Neural cell (in vitro differentiated cells): ENCODE data around the gene C22orf39. TPM values are rescaled to one million over a fixed set of nuclear protein-coding genes. Genes with fewer than 3 reads are reported as not detected.

ENCODE experiments used
- H2AFZ ChIP-seq: fragments of 200-600, 300-800 bp; sonication (generic), shearing (Covaris generic); 2 replicates; pipeline ENCODE4 v1.6.0; 2014; ENCODE audit warnings: low read depth, mild to moderate bottlenecking, antibody characterized with exemption, low read length, moderate library complexity
- H3F3A ChIP-seq: fragments of 200-600 bp; shearing (Covaris generic); 2 replicates; pipeline ENCODE4 v1.6.1; 2016; ENCODE audit warnings: mild to moderate bottlenecking, moderate library complexity, mixed read lengths, antibody characterized with exemption, low read length; ENCODE audit not compliant: insufficient read depth, poor library complexity, severe bottlenecking
- H3K27ac ChIP-seq: fragments of 200-600, 300-800 bp; sonication (generic), shearing (Covaris generic); 2 replicates; pipeline ENCODE4 v1.5.1; 2014; ENCODE audit warnings: mild to moderate bottlenecking, low read length, moderate library complexity
- H3K27me3 ChIP-seq: fragments of 300-800, 200-600 bp; sonication (generic), shearing (Covaris generic); 2 replicates; pipeline ENCODE4 v1.6.0; 2014; ENCODE audit warnings: mild to moderate bottlenecking, low read depth, low read length, moderate library complexity; ENCODE audit not compliant: insufficient read depth
- H3K36me3 ChIP-seq: fragments of 300-800, 200-600 bp; sonication (generic), shearing (Covaris generic); 2 replicates; pipeline ENCODE4 v1.5.1; 2014; ENCODE audit warnings: mild to moderate bottlenecking, antibody characterized with exemption, low read length, moderate library complexity; ENCODE audit not compliant: insufficient read depth
- H3K4me2 ChIP-seq: fragments of 300-800, 200-600 bp; sonication (generic), shearing (Covaris generic); 2 replicates; pipeline ENCODE4 v1.6.0; 2014; ENCODE audit warnings: mild to moderate bottlenecking, low read length
- H3K4me3 ChIP-seq: fragments of 300-800, 200-600 bp; sonication (generic), shearing (Covaris generic); 2 replicates; pipeline ENCODE4 v1.5.1; 2014; ENCODE audit warnings: mild to moderate bottlenecking, low read length, moderate library complexity
- H3K79me2 ChIP-seq: fragments of 200-600 bp; shearing (Covaris generic); replicated peaks from 2 replicates; pipeline ENCODE4 v1.6.0; 2014; ENCODE audit warnings: mild to moderate bottlenecking, low read length, moderate library complexity; ENCODE audit not compliant: insufficient read depth
- H3K9ac ChIP-seq: fragments of 300-800, 200-600 bp; sonication (generic), shearing (Covaris generic); 2 replicates; pipeline ENCODE4 v1.6.1; 2016; ENCODE audit warnings: mild to moderate bottlenecking, low read length, mixed read lengths
- H3K9me2 ChIP-seq: fragments of 200-600 bp; shearing (Covaris generic); 2 replicates; pipeline ENCODE4 v1.6.1; 2016; ENCODE audit warnings: mild to moderate bottlenecking, low read length, mixed read lengths; ENCODE audit not compliant: insufficient read depth
- H3K9me3 ChIP-seq: fragments of 200-600, 300-800 bp; sonication (generic), shearing (Covaris generic); 2 replicates; pipeline ENCODE4 v1.6.1; 2016; ENCODE audit warnings: mild to moderate bottlenecking, mixed run types, low read length, moderate library complexity, mixed read lengths
- H4K20me1 ChIP-seq: fragments of 200-600 bp; shearing (Covaris generic); 2 replicates; pipeline ENCODE4 v1.6.1; 2016; ENCODE audit warnings: mild to moderate bottlenecking, mixed run types; ENCODE audit not compliant: insufficient read depth
- EP300 ChIP-seq: fragments of 450-650 bp; conservative IDR thresholded peaks from 2 replicates; pipeline ENCODE4 v1.6.1; 2014; ENCODE audit warnings: antibody characterized with exemption, mild to moderate bottlenecking, moderate library complexity; ENCODE audit not compliant: poor library complexity, severe bottlenecking
- EZH2 ChIP-seq: fragments of 200-600, 300-800 bp; shearing (Covaris generic), sonication (generic); IDR thresholded peaks from 2 replicates; pipeline ENCODE4 v1.6.1; 2014; ENCODE audit warnings: antibody characterized with exemption, low read length, borderline replicate concordance, mild to moderate bottlenecking; ENCODE audit not compliant: insufficient read depth, poor library complexity, severe bottlenecking
- MXI1 ChIP-seq: fragments of 450-650 bp; conservative IDR thresholded peaks from 2 replicates; pipeline ENCODE4 v1.6.1; 2014; ENCODE audit warnings: antibody characterized with exemption, mild to moderate bottlenecking; ENCODE audit not compliant: poor library complexity, severe bottlenecking
- POLR2AphosphoS5 ChIP-seq: IDR thresholded peaks from 2 replicates; pipeline ENCODE4 v1.6.1; 2012
- RAD21 ChIP-seq: fragments of 450-650 bp; conservative IDR thresholded peaks from 2 replicates; pipeline ENCODE4 v1.6.1; 2014; ENCODE audit warnings: antibody characterized with exemption, mild to moderate bottlenecking, moderate library complexity
- REST ChIP-seq: IDR thresholded peaks from 2 replicates; pipeline ENCODE4 v1.6.1; 2012; ENCODE audit warnings: borderline replicate concordance
- SMC3 ChIP-seq: fragments of 450-650 bp; conservative IDR thresholded peaks from 2 replicates; pipeline ENCODE4 v1.6.1; 2014; ENCODE audit warnings: antibody characterized with exemption, mild to moderate bottlenecking, moderate library complexity; ENCODE audit not compliant: poor library complexity
- TAF1 ChIP-seq: IDR thresholded peaks from 2 replicates; pipeline ENCODE4 v1.6.1; 2012; ENCODE audit warnings: low read depth
- polyA plus RNA-seq: library from polyadenylated mRNA; depleted of rRNA; stranded (reverse); fragments of >200 nt; gene quantifications from 2 replicates; pipeline ENCODE4 v1.2.3, GENCODE V29; 2014
- TF ChIP-seq, protein P1 (sequence below): fragments of 450-650 bp; IDR thresholded peaks from 2 replicates; pipeline ENCODE4 v1.5.1; 2014; ENCODE audit warnings: antibody characterized with exemption, mild to moderate bottlenecking, moderate library complexity; ENCODE audit not compliant: poor library complexity, severe bottlenecking

The C22orf39 gene
- polyA plus RNA-seq, 1 donor from 2014 or later, result 94.9 TPM

DNA sequence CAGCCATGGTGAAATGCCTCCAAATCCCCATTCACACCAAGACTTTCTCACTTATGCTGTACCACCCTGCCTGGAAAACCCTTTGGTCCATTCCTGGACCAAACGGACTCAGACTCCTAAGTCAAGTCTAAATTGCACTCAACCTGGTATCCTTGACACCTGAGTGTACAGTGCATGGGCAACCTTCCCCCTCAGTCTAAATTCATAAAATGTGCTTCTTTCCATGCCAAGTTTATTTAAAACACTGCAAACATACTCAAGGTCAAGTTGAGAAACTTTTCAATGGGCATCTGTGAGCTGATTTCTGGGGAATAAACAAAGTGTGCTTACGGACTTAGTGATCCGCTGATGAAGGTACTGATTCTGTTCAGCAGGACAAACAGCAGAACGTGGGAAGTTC, 42.4 kb downstream of the C22orf39 start:
- no peak overlapping the region for H3K4me2 ChIP-seq
- H3K4me3 ChIP-seq, result no peak overlapping the region
- no peak overlapping the region for H3K27ac ChIP-seq
- H3K36me3 ChIP-seq, result peaks cover 6% of the 10 kb centered on the region
- H3K79me2 ChIP-seq, result no peaks in the 10 kb centered on the region
- H3K9me2 ChIP-seq, result no peaks in the 10 kb centered on the region
- no peaks in the 10 kb centered on the region for H3K27me3 ChIP-seq
- no peaks in the 10 kb centered on the region for H3F3A ChIP-seq
- H2AFZ ChIP-seq, result no peak overlapping the region
- H3K9me3 ChIP-seq, result no peaks in the 10 kb centered on the region
- no peak overlapping the region for H3K9ac ChIP-seq
- TF ChIP-seq RAD21, result no peak
- no peaks in the 10 kb centered on the region for H4K20me1 ChIP-seq

- peaks cover 3% of the 10 kb centered on the region for H3K36me3 ChIP-seq
- H3K9me3 ChIP-seq, result no peaks in the 10 kb centered on the region
- no peak overlapping the region for H3K27ac ChIP-seq
- no peak overlapping the region for H3K9ac ChIP-seq
- H3K27me3 ChIP-seq, result no peaks in the 10 kb centered on the region
- H3F3A ChIP-seq, result no peaks in the 10 kb centered on the region
- H2AFZ ChIP-seq, result no peak overlapping the region
- no peaks in the 10 kb centered on the region for H4K20me1 ChIP-seq
- no peak overlapping the region for H3K4me3 ChIP-seq
- no peaks in the 10 kb centered on the region for H3K9me2 ChIP-seq
- no peak for TF ChIP-seq EZH2
- no peak for TF ChIP-seq RAD21
- TF ChIP-seq POLR2AphosphoS5, result no peak
- TF ChIP-seq MXI1, result no peak
- no peak for TF ChIP-seq SMC3
- TF ChIP-seq TAF1, result no peak
- H3K4me2 ChIP-seq, result no peak overlapping the region
- H3K79me2 ChIP-seq, result no peaks in the 10 kb centered on the region
Observed at GRCh38 chr22:19404676-19405075, 42.8 kb downstream of the C22orf39 start.

- Histone ChIP-seq H3K9ac (no peak overlapping the region), H4K20me1 (no peaks in the 10 kb centered on the region), H2AFZ (no peak overlapping the region), H3K9me3 (no peaks in the 10 kb centered on the region), H3K27me3 (no peaks in the 10 kb centered on the region), H3K4me3 (no peak overlapping the region), H3K27ac (no peak overlapping the region), H3K4me2 (no peak overlapping the region), H3K36me3 (peaks cover 4% of the 10 kb centered on the region), H3F3A (no peaks in the 10 kb centered on the region), H3K9me2 (no peaks in the 10 kb centered on the region), H3K79me2 (no peaks in the 10 kb centered on the region)
- TF ChIP-seq SMC3, result no peak
- no peak for TF ChIP-seq EZH2
- no peak for TF ChIP-seq MXI1
- no peak for TF ChIP-seq TAF1
- TF ChIP-seq RAD21, result no peak
- TF ChIP-seq EP300, result no peak
- no peak for TF ChIP-seq POLR2AphosphoS5
- TF ChIP-seq, protein P1, sequence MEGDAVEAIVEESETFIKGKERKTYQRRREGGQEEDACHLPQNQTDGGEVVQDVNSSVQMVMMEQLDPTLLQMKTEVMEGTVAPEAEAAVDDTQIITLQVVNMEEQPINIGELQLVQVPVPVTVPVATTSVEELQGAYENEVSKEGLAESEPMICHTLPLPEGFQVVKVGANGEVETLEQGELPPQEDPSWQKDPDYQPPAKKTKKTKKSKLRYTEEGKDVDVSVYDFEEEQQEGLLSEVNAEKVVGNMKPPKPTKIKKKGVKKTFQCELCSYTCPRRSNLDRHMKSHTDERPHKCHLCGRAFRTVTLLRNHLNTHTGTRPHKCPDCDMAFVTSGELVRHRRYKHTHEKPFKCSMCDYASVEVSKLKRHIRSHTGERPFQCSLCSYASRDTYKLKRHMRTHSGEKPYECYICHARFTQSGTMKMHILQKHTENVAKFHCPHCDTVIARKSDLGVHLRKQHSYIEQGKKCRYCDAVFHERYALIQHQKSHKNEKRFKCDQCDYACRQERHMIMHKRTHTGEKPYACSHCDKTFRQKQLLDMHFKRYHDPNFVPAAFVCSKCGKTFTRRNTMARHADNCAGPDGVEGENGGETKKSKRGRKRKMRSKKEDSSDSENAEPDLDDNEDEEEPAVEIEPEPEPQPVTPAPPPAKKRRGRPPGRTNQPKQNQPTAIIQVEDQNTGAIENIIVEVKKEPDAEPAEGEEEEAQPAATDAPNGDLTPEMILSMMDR, result no peak
- no peak for TF ChIP-seq REST
Observed at GRCh38 chr22:19402642-19403191, 44.8 kb downstream of the C22orf39 start.
